HG03469 (cell line): ENCODE results near the gene AUH.

Source experiments
- ATAC-seq: cut with Tn5 transposase; IDR thresholded peaks from one replicate; pipeline ENCODE4 v1.9.1; 2021; ENCODE audit warnings: mild to moderate bottlenecking, moderate library complexity, moderate number of reproducible peaks; ENCODE audit not compliant: unreplicated experiment

AUH gene

GRCh38 chr9:91301161-91301560, 60.6 kb downstream of the AUH start:
- ATAC-seq = no peak

- no peak for ATAC-seq
Observed at GRCh38 chr9:91298311-91298710, 63.4 kb downstream of the AUH start.

GRCh38 chr9:91297306-91297705, 64.4 kb downstream of the AUH start:
- no peak for ATAC-seq

GRCh38 chr9:91296354-91296753, 65.4 kb downstream of the AUH start:
- ATAC-seq = no peak

GRCh38 chr9:91295357-91295756, 66.4 kb downstream of the AUH start:
- no peak for ATAC-seq

GRCh38 chr9:91291866-91292265, 69.9 kb downstream of the AUH start:
- no peak for ATAC-seq

- ATAC-seq = no peak
Observed at GRCh38 chr9:91289244-91289643, 72.5 kb downstream of the AUH start.

- no peak for ATAC-seq
Observed at GRCh38 chr9:91285729-91286353, 75.9 kb downstream of the AUH start.

- ATAC-seq = no peak
Observed at GRCh38 chr9:91282292-91282691, 79.4 kb downstream of the AUH start.

- ATAC-seq = no peak
Observed at GRCh38 chr9:91279296-91280204, 82.2 kb downstream of the AUH start.

- no peak for ATAC-seq
Observed at GRCh38 chr9:91276513-91276912, 85.2 kb downstream of the AUH start.

GRCh38 chr9:91275655-91276054, 86.1 kb downstream of the AUH start:
- ATAC-seq = no peak

- ATAC-seq = no peak
Observed at GRCh38 chr9:91274949-91275492, 86.7 kb downstream of the AUH start.

GRCh38 chr9:91273853-91274552, 87.7 kb downstream of the AUH start:
- no peak for ATAC-seq

- ATAC-seq = no peak
Observed at GRCh38 chr9:91271156-91271555, 90.6 kb downstream of the AUH start.

GRCh38 chr9:91269907-91270491, 91.7 kb downstream of the AUH start:
- no peak for ATAC-seq

GRCh38 chr9:91266448-91266847, 95.3 kb downstream of the AUH start:
- no peak for ATAC-seq

GRCh38 chr9:91265514-91265913, 96.2 kb downstream of the AUH start:
- no peak for ATAC-seq

- no peak for ATAC-seq
Observed at GRCh38 chr9:91261417-91261816, 100.3 kb downstream of the AUH start.

- no peak for ATAC-seq
Observed at GRCh38 chr9:91259162-91259561, 102.6 kb downstream of the AUH start.

- ATAC-seq = no peak
Observed at GRCh38 chr9:91258451-91258850, 103.3 kb downstream of the AUH start.
